CD8-positive, alpha-beta memory T cell (primary cell): ENCODE results near the gene HSD17B8. TPM values are rescaled to one million over a fixed set of nuclear protein-coding genes. Genes with fewer than 3 reads are reported as not detected.

Experiments used
- CTCF ChIA-PET: fragments of 350-600 bp; sonication (Branson Sonifier 250); formaldehyde crosslinking; loops from one replicate; lab custom pipeline; 2021; ENCODE audit warnings: antibody characterized with exemption; lab: Charles Lee
- POLR2A ChIA-PET: fragments of 350-600 bp; sonication (Branson Sonifier 250); formaldehyde crosslinking; loops from one replicate; lab custom pipeline; 2021; ENCODE audit warnings: antibody characterized with exemption; lab: Charles Lee
- DNase-seq, 5 donors: peaks; one replicate each; pipeline versions ENCODE4 v3.0.0 to v3.0.0-alpha.2; 2020 to 2022; ENCODE audit warnings: mixed read lengths in 1 of 5
- H3K27ac ChIP-seq: one replicate; pipeline ENCODE4 v1.7.0; 2013; ENCODE audit warnings: low read depth, mild to moderate bottlenecking, low read length, moderate library complexity
- H3K27me3 ChIP-seq: 2 replicates; pipeline ENCODE4 v1.7.0; 2013; ENCODE audit warnings: low read length, mild to moderate bottlenecking; ENCODE audit not compliant: insufficient read depth, poor library complexity, severe bottlenecking
- H3K36me3 ChIP-seq: 2 replicates; pipeline ENCODE4 v1.7.0; 2013; ENCODE audit warnings: mild to moderate bottlenecking, low read length, moderate library complexity; ENCODE audit not compliant: insufficient read depth
- H3K4me1 ChIP-seq: 2 replicates; pipeline ENCODE4 v1.7.0; 2013; ENCODE audit warnings: mild to moderate bottlenecking, low read length, moderate library complexity; ENCODE audit not compliant: insufficient read depth
- H3K4me3 ChIP-seq: 2 replicates; pipeline ENCODE4 v1.7.0; 2013; ENCODE audit warnings: mild to moderate bottlenecking, low read length
- H3K9me3 ChIP-seq: 2 replicates; pipeline ENCODE4 v1.7.0; 2013; ENCODE audit warnings: mild to moderate bottlenecking, low read length
- H3K27ac Mint-ChIP-seq, 8 donors: one replicate each; pipeline ENCODE4 v1.8.0; 2020 to 2021; ENCODE audit warnings: mixed read lengths in 8 of 8, mild to moderate bottlenecking in 6 of 8, inconsistent platforms in 3 of 8, moderate library complexity in 3 of 8
- H3K27me3 Mint-ChIP-seq, 2 donors: one replicate each; pipeline ENCODE4 v1.8.0; 2020 to 2021; ENCODE audit warnings: mixed read lengths in 2 of 2, mild to moderate bottlenecking in 1 of 2, moderate library complexity in 1 of 2
- H3K36me3 Mint-ChIP-seq, 3 donors: one replicate each; pipeline ENCODE4 v1.8.0; 2020 to 2021; ENCODE audit warnings: mixed read lengths in 3 of 3, inconsistent platforms in 1 of 3, mild to moderate bottlenecking in 1 of 3
- H3K4me1 Mint-ChIP-seq, 3 donors: one replicate each; pipeline ENCODE4 v1.8.0; 2020 to 2021; ENCODE audit warnings: mixed read lengths in 3 of 3, inconsistent platforms in 1 of 3, mild to moderate bottlenecking in 1 of 3
- H3K4me3 Mint-ChIP-seq, 7 donors: one replicate each; pipeline ENCODE4 v1.8.0; 2020 to 2021; ENCODE audit warnings: mixed read lengths in 7 of 7, mild to moderate bottlenecking in 6 of 7, moderate library complexity in 4 of 7, inconsistent platforms in 2 of 7
- H3K9me3 Mint-ChIP-seq, 5 donors: one replicate each; pipeline ENCODE4 v1.8.0; 2020 to 2022; ENCODE audit warnings: mixed read lengths in 5 of 5, mild to moderate bottlenecking in 3 of 5, moderate library complexity in 2 of 5, inconsistent platforms in 1 of 5
- polyA plus RNA-seq: library from polyadenylated mRNA; unstranded; fragments of 300-500 nt; fragmentation: Illumina TruSeq; gene quantifications from one replicate; pipeline ENCODE4 v1.2.3, GENCODE V29; 2021
- total RNA-seq, 2 experiments: library from RNA; stranded (reverse); gene quantifications; one replicate each; pipeline ENCODE4 v1.2.3, GENCODE V29; 2021

The HSD17B8 gene
- total RNA-seq, result 10 to 100 TPM; 21.3 to 23.5 TPM
- polyA plus RNA-seq, result 50.7 TPM

DNA sequence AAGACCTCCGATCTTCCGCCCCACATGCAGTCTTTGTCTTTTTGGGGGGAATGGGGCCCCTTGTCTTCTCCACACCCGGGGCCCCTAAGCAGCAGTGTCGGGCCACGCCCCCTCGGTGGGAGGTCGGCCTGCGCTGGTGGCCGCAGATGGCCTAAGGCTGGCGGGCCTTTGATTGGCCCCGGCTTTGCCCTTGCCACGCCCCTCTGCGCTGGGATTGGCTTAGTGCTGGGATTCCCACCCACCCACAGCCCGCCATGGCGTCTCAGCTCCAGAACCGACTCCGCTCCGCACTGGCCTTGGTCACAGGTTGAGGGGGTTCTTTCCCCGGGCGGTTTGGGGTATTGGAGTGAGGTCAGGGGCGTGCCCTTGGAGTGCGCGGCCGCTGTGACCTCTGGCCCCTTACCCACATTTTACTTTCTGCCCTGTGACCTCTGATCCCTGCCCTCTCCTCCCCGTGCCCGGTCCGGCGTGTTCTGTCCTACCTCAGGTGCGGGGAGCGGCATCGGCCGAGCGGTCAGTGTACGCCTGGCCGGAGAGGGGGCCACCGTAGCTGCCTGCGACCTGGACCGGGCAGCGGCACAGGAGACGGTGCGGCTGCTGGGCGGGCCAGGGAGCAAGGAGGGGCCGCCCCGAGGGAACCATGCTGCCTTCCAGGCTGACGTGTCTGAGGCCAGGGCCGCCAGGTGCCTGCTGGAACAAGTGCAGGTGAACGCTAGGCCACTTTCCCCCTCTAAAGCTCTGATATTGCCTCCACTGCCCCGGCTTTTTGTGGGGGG is at the start of gene HSD17B8:
Gene HSD17B8 (plus strand): TSS at position 241 of the 776 bp plus-strand sequence. CDS start 14 bp downstream, at position 255.
- Mint-ChIP-seq H3K9me3 (no peaks in the 10 kb centered on the region), H3K27ac (peak within 1 kb of the TSS; percentile 77 to 96 (median 91)), H3K36me3 (peaks cover 11 to 60% (median 12%) of the 10 kb centered on the region in 3 donors), H3K4me1 (peaks cover 62 to 76% (median 69%) of the 10 kb centered on the region in 3 donors), H3K27me3 (no peaks in the 10 kb centered on the region), H3K4me3 (peak within 1 kb of the TSS; percentile 90 to 99 (median 94))
- no peaks in the 10 kb centered on the region for H3K27me3 ChIP-seq
- POLR2A ChIA-PET, result interaction anchor here (0.6 to 1.6 kb wide), 7 partner anchors 11 to 1163 kb away, joined by 3 to 5 read pairs (median 4); no protein-coding TSS in a partner anchor
- H3K9me3 ChIP-seq, result no peaks in the 10 kb centered on the region
- peaks cover 62% of the 10 kb centered on the region for H3K4me1 ChIP-seq
- DNase-seq, result peak; percentile 81 to 94 (median 88)
- H3K36me3 ChIP-seq, result peaks cover 20% of the 10 kb centered on the region
- H3K27ac ChIP-seq, result peak within 1 kb of the TSS; percentile 60
- CTCF ChIA-PET, result interaction anchor here (1.4 to 1.7 kb wide), 2 partner anchors 44 to 190 kb away, joined by 4 read pairs; no protein-coding TSS in a partner anchor
- peak within 1 kb of the TSS; percentile 83 for H3K4me3 ChIP-seq

DNA sequence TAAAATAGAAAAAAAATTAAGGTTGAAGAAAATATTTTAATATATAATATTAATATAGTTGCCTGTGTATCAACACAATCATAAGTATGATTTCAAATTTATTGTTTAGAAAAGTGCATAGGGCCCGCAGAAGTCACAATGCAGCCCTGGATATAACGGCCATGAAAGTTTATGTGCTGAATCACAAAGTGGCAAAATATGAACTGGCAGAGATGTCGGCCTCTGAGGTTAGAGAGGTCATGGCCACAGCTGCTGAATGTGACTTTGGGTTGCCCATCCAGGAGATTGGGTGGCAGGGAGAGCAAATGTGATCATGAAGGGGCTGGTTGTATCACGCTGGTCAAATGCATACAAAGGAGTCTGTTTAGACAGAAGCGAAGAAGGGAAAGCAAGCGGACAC is 47.9 kb upstream of the HSD17B8 start:
- Histone ChIP-seq H3K27me3 (no peaks in the 10 kb centered on the region), H3K9me3 (no peaks in the 10 kb centered on the region), H3K4me3 (no peak overlapping the region), H3K4me1 (peaks cover 5% of the 10 kb centered on the region), H3K27ac (no peak overlapping the region), H3K36me3 (no peaks in the 10 kb centered on the region)
- peaks cover 10 to 18% (median 14%) of the 10 kb centered on the region in 5 donors for H3K9me3 Mint-ChIP-seq
- H3K4me1 Mint-ChIP-seq, result peaks cover 4 to 6% (median 5%) of the 10 kb centered on the region in 3 donors
- peak overlapping the region in 1 of 8 donors; percentile 4 for H3K27ac Mint-ChIP-seq
- no peak for DNase-seq
- ChIA-PET CTCF (interaction anchor here (9.7 kb wide), 1 partner anchor 93 kb away, joined by 101 read pairs; no protein-coding TSS in a partner anchor), POLR2A (no interaction called here)
- no peak overlapping the region for H3K4me3 Mint-ChIP-seq
- H3K36me3 Mint-ChIP-seq, result peaks cover 0 to 7% (median 0%) of the 10 kb centered on the region in 3 donors
- H3K27me3 Mint-ChIP-seq, result peaks cover 2 to 29% of the 10 kb centered on the region in 2 donors

- Mint-ChIP-seq H3K4me3 (no peak overlapping the region), H3K36me3 (peaks cover 0 to 7% (median 0%) of the 10 kb centered on the region in 3 donors), H3K27me3 (peaks cover 3 to 29% of the 10 kb centered on the region in 2 donors), H3K27ac (peak overlapping the region in 2 of 8 donors; percentile 4 to 34), H3K9me3 (peaks cover 7 to 14% (median 10%) of the 10 kb centered on the region in 5 donors), H3K4me1 (peaks cover 8 to 10% (median 8%) of the 10 kb centered on the region in 3 donors)
- Histone ChIP-seq H3K27me3 (no peaks in the 10 kb centered on the region), H3K36me3 (no peaks in the 10 kb centered on the region), H3K4me3 (no peak overlapping the region), H3K9me3 (no peaks in the 10 kb centered on the region), H3K27ac (no peak overlapping the region), H3K4me1 (peaks cover 9% of the 10 kb centered on the region)
- ChIA-PET CTCF (interaction anchor here (9.7 kb wide), 1 partner anchor 93 kb away, joined by 101 read pairs; no protein-coding TSS in a partner anchor), POLR2A (no interaction called here)
- no peak for DNase-seq
These were observed 47.5 kb upstream of the HSD17B8 start for GRCh38 chr6:33156964-33157363.

DNA sequence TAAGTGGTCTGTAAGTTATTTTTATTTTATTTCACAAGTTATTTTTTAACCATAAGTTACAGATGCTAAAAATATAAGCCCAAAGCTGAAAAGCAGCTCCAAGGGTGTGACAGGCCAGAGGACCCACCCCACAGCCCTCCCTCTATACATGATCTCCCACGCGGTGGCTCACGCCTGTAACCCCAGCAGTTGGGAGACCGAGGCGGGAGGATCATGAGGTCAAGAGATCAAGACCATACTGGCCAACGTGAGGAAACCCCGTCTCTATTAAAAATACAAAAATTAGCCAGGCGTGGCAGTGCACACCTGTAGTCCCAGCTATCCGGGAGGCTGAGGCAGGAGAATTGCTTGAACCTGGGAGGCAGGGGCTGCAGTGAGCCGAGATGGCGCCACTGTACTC is 44.4 kb upstream of the HSD17B8 start:
- Histone ChIP-seq H3K4me1 (peaks cover 11% of the 10 kb centered on the region), H3K4me3 (no peak overlapping the region), H3K9me3 (no peaks in the 10 kb centered on the region), H3K36me3 (no peaks in the 10 kb centered on the region), H3K27me3 (peaks cover 3% of the 10 kb centered on the region), H3K27ac (no peak overlapping the region)
- ChIA-PET CTCF (interaction anchor here (1.1 to 9.7 kb wide), 6 partner anchors 10 to 188 kb away, joined by 3 to 101 read pairs (median 4); no protein-coding TSS in a partner anchor), POLR2A (no interaction called here)
- no peak for DNase-seq
- Mint-ChIP-seq H3K36me3 (no peaks in the 10 kb centered on the region), H3K27ac (no peak overlapping the region), H3K4me3 (no peak overlapping the region), H3K4me1 (peaks cover 8 to 11% (median 11%) of the 10 kb centered on the region in 3 donors), H3K27me3 (peaks cover 3 to 16% of the 10 kb centered on the region in 2 donors), H3K9me3 (no peaks in the 10 kb centered on the region)

- Histone ChIP-seq H3K4me3 (no peak overlapping the region), H3K27ac (no peak overlapping the region), H3K36me3 (no peaks in the 10 kb centered on the region), H3K27me3 (peaks cover 3% of the 10 kb centered on the region), H3K4me1 (peaks cover 11% of the 10 kb centered on the region), H3K9me3 (no peaks in the 10 kb centered on the region)
- Mint-ChIP-seq H3K9me3 (no peaks in the 10 kb centered on the region), H3K27me3 (peaks cover 3 to 18% of the 10 kb centered on the region in 2 donors), H3K4me1 (peaks cover 8 to 11% (median 11%) of the 10 kb centered on the region in 3 donors), H3K4me3 (peak overlapping the region in 1 of 7 donors; percentile 79), H3K27ac (peak overlapping the region in 2 of 8 donors; percentile 69 to 82), H3K36me3 (no peaks in the 10 kb centered on the region)
- POLR2A ChIA-PET, result interaction anchor here (2.3 kb wide), 1 partner anchor 88 kb away, joined by 13 read pairs; no protein-coding TSS in a partner anchor
- DNase-seq, result no peak
- CTCF ChIA-PET, result interaction anchor here (1.1 to 9.7 kb wide), 7 partner anchors 11 to 187 kb away, joined by 3 to 101 read pairs (median 6); no protein-coding TSS in a partner anchor
These were observed 43.6 kb upstream of the HSD17B8 start for GRCh38 chr6:33160728-33161344.

- POLR2A ChIA-PET, result interaction anchor here (2.3 kb wide), 1 partner anchor 87 kb away, joined by 13 read pairs; no protein-coding TSS in a partner anchor
These were observed 42.8 kb upstream of the HSD17B8 start for GRCh38 chr6:33161354-33162331.

More at GRCh38 chr6:33161354-33162331, 42.8 kb upstream of the HSD17B8 start:
- H3K27ac ChIP-seq, result no peak overlapping the region
- peak overlapping the region; percentile 71 to 97 (median 83) for H3K4me3 Mint-ChIP-seq
- peak; percentile 75 to 85 (median 77) for DNase-seq
- H3K9me3 ChIP-seq, result no peaks in the 10 kb centered on the region
- H3K27ac Mint-ChIP-seq, result peak overlapping the region in 7 of 8 donors; percentile 17 to 90 (median 69)
- no peaks in the 10 kb centered on the region for H3K9me3 Mint-ChIP-seq
- H3K36me3 ChIP-seq, result no peaks in the 10 kb centered on the region
- peaks cover 8 to 11% (median 11%) of the 10 kb centered on the region in 3 donors for H3K4me1 Mint-ChIP-seq
- H3K27me3 ChIP-seq, result peaks cover 3% of the 10 kb centered on the region
- no peaks in the 10 kb centered on the region for H3K36me3 Mint-ChIP-seq
- CTCF ChIA-PET, result interaction anchor here (0.9 to 9.7 kb wide), 9 partner anchors 12 to 274 kb away, joined by 3 to 101 read pairs (median 6); partner anchors contain the start of genes RXRB and SLC39A7
- H3K4me1 ChIP-seq, result peaks cover 11% of the 10 kb centered on the region
- peaks cover 3 to 19% of the 10 kb centered on the region in 2 donors for H3K27me3 Mint-ChIP-seq
- H3K4me3 ChIP-seq, result peak overlapping the region; percentile 55
